ENCODE results near the gene ARIH1. TPM values are rescaled to one million over a fixed set of nuclear protein-coding genes. Genes with fewer than 3 reads are reported as not detected.

Gene ARIH1
- total and polyA plus RNA-seq, 8 donors, result 136 to 225 (median 191) TPM

DNA sequence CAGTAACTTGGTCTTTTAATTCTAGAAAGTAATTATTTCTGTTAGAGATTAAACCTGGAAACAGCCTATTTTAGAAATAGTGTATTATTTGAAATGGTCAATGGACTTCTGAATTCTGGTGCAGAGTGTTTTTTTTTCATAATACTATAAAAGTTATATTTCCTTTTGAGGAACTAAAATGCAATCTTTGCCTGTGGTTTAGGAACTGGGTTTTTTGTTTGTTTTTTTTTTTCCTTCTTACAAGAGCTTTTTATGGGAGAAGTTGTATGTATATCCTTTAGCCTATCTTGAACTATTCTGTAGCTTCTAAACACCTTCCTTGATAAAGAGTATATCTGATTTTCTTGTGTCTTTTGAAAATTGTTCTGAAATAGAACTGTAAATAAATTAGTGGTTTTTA lies 88.3 kb downstream of the ARIH1 start:
- TF ChIP-seq, protein P1, sequence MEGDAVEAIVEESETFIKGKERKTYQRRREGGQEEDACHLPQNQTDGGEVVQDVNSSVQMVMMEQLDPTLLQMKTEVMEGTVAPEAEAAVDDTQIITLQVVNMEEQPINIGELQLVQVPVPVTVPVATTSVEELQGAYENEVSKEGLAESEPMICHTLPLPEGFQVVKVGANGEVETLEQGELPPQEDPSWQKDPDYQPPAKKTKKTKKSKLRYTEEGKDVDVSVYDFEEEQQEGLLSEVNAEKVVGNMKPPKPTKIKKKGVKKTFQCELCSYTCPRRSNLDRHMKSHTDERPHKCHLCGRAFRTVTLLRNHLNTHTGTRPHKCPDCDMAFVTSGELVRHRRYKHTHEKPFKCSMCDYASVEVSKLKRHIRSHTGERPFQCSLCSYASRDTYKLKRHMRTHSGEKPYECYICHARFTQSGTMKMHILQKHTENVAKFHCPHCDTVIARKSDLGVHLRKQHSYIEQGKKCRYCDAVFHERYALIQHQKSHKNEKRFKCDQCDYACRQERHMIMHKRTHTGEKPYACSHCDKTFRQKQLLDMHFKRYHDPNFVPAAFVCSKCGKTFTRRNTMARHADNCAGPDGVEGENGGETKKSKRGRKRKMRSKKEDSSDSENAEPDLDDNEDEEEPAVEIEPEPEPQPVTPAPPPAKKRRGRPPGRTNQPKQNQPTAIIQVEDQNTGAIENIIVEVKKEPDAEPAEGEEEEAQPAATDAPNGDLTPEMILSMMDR (IDR thresholded peaks at IDR 0.05), result no peak

DNA sequence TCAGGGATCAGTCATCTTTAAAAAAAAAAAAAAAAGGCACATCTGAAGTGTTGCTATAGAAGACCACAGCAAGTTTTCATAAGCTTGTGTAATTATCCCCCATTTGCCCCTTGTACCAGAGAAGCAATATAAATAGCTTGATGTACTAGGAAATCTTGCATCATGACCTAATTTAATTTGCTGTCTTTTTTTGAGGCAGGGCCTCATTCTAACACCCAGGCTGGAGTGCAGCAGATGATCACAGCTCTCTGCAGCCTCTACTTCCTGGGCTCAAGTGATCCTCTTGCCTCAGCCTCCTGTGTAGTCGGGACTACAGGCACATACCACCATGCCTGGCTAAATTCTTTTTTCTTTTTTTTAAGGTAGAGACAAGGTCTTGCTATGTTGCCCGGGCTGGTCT lies 88.7 kb downstream of the ARIH1 start:
- intact Hi-C loops (cut with DNase I), result no loop called here
- peaks cover 0 to 64% of the 10 kb centered on the region in 2 donors for H3K36me3 ChIP-seq
- H3K27ac ChIP-seq, result no peak overlapping the region
- H3K4me3 ChIP-seq, result no peak overlapping the region
- no peak for ATAC-seq
- H3K9me3 ChIP-seq, result no peaks in the 10 kb centered on the region
- DNase-seq, result no peak
- TF ChIP-seq, protein P1 (IDR thresholded peaks at IDR 0.05), result no peak
- H3K4me1 ChIP-seq, result peaks cover 0 to 32% of the 10 kb centered on the region in 2 donors
- no peaks in the 10 kb centered on the region for H3K27me3 ChIP-seq

More for the DNA sequence above, 88.3 kb downstream of the ARIH1 start:
- no peak overlapping the region for H3K27ac ChIP-seq
- ATAC-seq (no peak), DNase-seq (no peak)
- intact Hi-C loops (cut with DNase I), result no loop called here
- H3K36me3 ChIP-seq, result peaks cover 0 to 60% of the 10 kb centered on the region in 2 donors
- H3K9me3 ChIP-seq, result no peaks in the 10 kb centered on the region
- H3K27me3 ChIP-seq, result no peaks in the 10 kb centered on the region
- H3K4me3 ChIP-seq, result no peak overlapping the region
- peaks cover 0 to 32% of the 10 kb centered on the region in 2 donors for H3K4me1 ChIP-seq

DNA sequence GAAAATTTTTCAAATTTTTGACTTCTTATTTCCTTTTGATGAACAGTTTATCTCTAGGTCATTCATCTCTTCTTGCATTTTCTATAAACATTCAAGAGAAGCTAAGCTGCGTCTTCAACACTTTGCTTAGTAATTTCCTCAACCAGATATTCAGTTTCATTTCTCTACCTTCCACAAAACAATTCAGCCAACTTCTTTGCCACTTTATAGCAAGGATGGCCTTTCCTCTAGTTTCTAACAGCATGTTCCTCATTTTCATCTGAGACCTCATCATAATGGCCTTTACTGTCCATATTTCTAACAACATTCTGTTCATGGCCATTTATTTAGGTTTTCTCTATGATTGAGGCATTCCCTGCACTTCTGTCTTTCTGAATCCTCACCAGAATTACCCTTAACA lies 90.0 kb downstream of the ARIH1 start:
- H3K4me3 ChIP-seq, result no peak overlapping the region
- H3K27ac ChIP-seq, result peak overlapping the region in 1 of 2 donors; percentile 38
- DNase-seq (no peak), ATAC-seq (no peak)
- TF ChIP-seq, protein P1 (IDR thresholded peaks at IDR 0.05), result no peak
- H3K27me3 ChIP-seq, result no peaks in the 10 kb centered on the region
- intact Hi-C loops (cut with DNase I), result no loop called here
- peaks cover 0 to 62% of the 10 kb centered on the region in 2 donors for H3K36me3 ChIP-seq
- peaks cover 0 to 32% of the 10 kb centered on the region in 2 donors for H3K4me1 ChIP-seq
- H3K9me3 ChIP-seq, result no peaks in the 10 kb centered on the region

DNA sequence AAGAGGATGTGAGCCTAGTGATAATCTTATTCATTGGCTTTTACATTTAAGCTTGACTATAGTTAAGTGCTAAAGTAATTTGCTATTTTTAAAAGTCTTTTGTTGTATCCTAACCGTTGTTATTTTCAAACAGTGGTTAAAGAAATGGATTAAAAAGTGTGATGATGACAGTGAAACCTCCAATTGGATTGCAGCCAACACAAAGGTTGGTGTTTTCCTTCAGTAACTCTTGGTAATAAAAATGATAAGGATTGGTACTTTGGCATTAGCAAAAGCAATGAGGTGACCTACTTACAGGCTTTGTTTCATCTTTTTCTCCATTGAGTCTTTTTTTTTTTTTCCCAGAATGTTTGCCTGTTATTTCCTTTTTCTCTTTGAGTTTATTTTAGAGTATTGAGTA lies 92.8 kb downstream of the ARIH1 start:
- peaks cover 0 to 18% of the 10 kb centered on the region in 2 donors for H3K4me1 ChIP-seq
- H3K4me3 ChIP-seq, result no peak overlapping the region
- DNase-seq (no peak), ATAC-seq (no peak)
- intact Hi-C loops (cut with DNase I), result no loop called here
- H3K9me3 ChIP-seq, result no peaks in the 10 kb centered on the region
- H3K36me3 ChIP-seq, result peaks cover 0 to 83% of the 10 kb centered on the region in 2 donors
- H3K27me3 ChIP-seq, result no peaks in the 10 kb centered on the region
- H3K27ac ChIP-seq, result no peak overlapping the region
- TF ChIP-seq, protein P1 (IDR thresholded peaks at IDR 0.05), result no peak

DNA sequence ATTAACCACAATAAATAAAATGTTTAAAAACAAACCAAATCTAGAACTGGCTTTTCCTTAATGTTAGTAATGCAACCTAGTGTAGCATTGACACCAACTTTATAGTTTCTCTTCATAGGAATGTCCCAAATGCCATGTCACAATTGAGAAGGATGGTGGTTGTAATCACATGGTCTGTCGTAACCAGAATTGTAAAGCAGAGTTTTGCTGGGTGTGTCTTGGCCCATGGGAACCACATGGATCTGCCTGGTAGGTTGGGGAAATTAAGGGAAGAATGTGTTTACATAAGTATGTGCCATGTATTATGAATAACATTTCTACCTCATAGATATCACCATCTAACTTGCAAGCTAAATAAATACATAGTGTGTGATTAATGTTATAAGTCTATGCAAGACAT lies 95.9 kb downstream of the ARIH1 start:
- no peaks in the 10 kb centered on the region for H3K4me1 ChIP-seq
- H3K36me3 ChIP-seq, result peaks cover 0 to 87% of the 10 kb centered on the region in 2 donors
- intact Hi-C loops (cut with DNase I), result no loop called here
- no peak for DNase-seq
- H3K4me3 ChIP-seq, result no peak overlapping the region
- H3K9me3 ChIP-seq, result no peaks in the 10 kb centered on the region
- H3K27me3 ChIP-seq, result no peaks in the 10 kb centered on the region
- no peak for ATAC-seq
- TF ChIP-seq, protein P1 (IDR thresholded peaks at IDR 0.05), result no peak
- no peak overlapping the region for H3K27ac ChIP-seq

Measured in left lung (tissue), 10 donors.